Panc1 (cell line): ENCODE results near the gene NBL1. TPM values are rescaled to one million over a fixed set of nuclear protein-coding genes. Genes with fewer than 3 reads are reported as not detected.

Experiments
- ATAC-seq: fragments of 200-7000 bp; cut with Tn5 transposase; 2 replicates; pipeline ENCODE4 v1.9.1; 2020; ENCODE audit warnings: mild to moderate bottlenecking, moderate library complexity
- BruUV-seq: library from RNA; stranded (reverse); fragments of 400-500 nt; replicated peaks from 2 replicates; lab custom pipeline; 2021; lab: Mats Ljungman, UMichigan
- CTCF ChIA-PET: fragments of 300-600 bp; sonication (Branson Sonifier 250); formaldehyde crosslinking; loops from one replicate; lab custom pipeline; 2022; ENCODE audit warnings: antibody characterized with exemption; lab: Charles Lee
- POLR2A ChIA-PET: fragments of 300-600 bp; sonication (Branson Sonifier 250); formaldehyde crosslinking; loops from one replicate; lab custom pipeline; 2022; ENCODE audit warnings: antibody characterized with exemption; lab: Charles Lee
- DNase-seq: peaks from one replicate; pipeline ENCODE4 v3.0.0-alpha.2; 2010; ENCODE audit warnings: low read depth, low spot score
- H3K27ac ChIP-seq: 2 replicates; pipeline ENCODE4 v1.5.1; 2011; ENCODE audit warnings: mild to moderate bottlenecking, low read length, inconsistent platforms
- H3K27me3 ChIP-seq: fragments of 200-500 bp; sonication (Bioruptor generic); 2 replicates; pipeline ENCODE4 v1.6.0; 2014; ENCODE audit warnings: low read length, inconsistent platforms; ENCODE audit not compliant: control insufficient read depth, insufficient read depth
- H3K36me3 ChIP-seq: fragments of 200-500 bp; sonication (Bioruptor generic); 2 replicates; pipeline ENCODE4 v1.5.1; 2014; ENCODE audit warnings: inconsistent platforms, mild to moderate bottlenecking, low read length, moderate library complexity; ENCODE audit not compliant: control insufficient read depth, insufficient read depth
- H3K4me1 ChIP-seq: 2 replicates; pipeline ENCODE4 v1.5.1; 2011; ENCODE audit warnings: inconsistent platforms, mild to moderate bottlenecking, low read length, moderate library complexity; ENCODE audit not compliant: control insufficient read depth, insufficient read depth
- H3K4me3 ChIP-seq, 2 experiments: 2 replicates each; pipeline ENCODE4 v1.5.1; 2011 to 2012; ENCODE audit warnings: low read depth in 2 of 2, low read length in 2 of 2, mild to moderate bottlenecking in 2 of 2, inconsistent platforms in 1 of 2, moderate library complexity in 1 of 2
- H3K9me3 ChIP-seq: fragments of 200-500 bp; sonication (Bioruptor generic); 2 replicates; pipeline ENCODE4 v1.5.1; 2014; ENCODE audit warnings: low read depth, mild to moderate bottlenecking, inconsistent platforms, low read length, moderate library complexity; ENCODE audit not compliant: control insufficient read depth, insufficient read depth
- CTCF ChIP-seq: fragments of 450-650 bp; IDR thresholded peaks from 2 replicates; pipeline ENCODE4 v1.5.1; 2017; ENCODE audit warnings: mild to moderate bottlenecking
- POLR2AphosphoS5 ChIP-seq: IDR thresholded peaks from 2 replicates; pipeline ENCODE4 v1.6.1; 2012; ENCODE audit warnings: mild to moderate bottlenecking, low read depth, low read length, moderate library complexity
- REST ChIP-seq, 2 experiments: IDR thresholded peaks; 2 replicates each; pipeline ENCODE4 v1.6.1; 2011 to 2012; ENCODE audit warnings: low read depth in 2 of 2, control low read depth in 1 of 2, low read length in 1 of 2, mild to moderate bottlenecking in 1 of 2, moderate library complexity in 1 of 2; ENCODE audit not compliant: insufficient read depth in 1 of 2
- SIN3A ChIP-seq: IDR thresholded peaks from 2 replicates; pipeline ENCODE4 v1.6.1; 2012; ENCODE audit warnings: low read depth, mild to moderate bottlenecking, low read length, moderate library complexity, borderline replicate concordance; ENCODE audit not compliant: insufficient read depth
- TCF7L2 ChIP-seq: IDR thresholded peaks from 2 replicates; pipeline ENCODE4 v1.6.1; 2011; ENCODE audit warnings: mild to moderate bottlenecking, low read depth, low read length, inconsistent platforms
- in situ Hi-C: cut with HindIII; loops from 2 replicates; pipeline ENCODE4 v1.10.0; 2016; ENCODE audit warnings: low sequenced_read_pairs, low pct_unique_long_range_greater_than_20kb
- intact Hi-C: fragments of 100-400 bp; cut with micrococcal nuclease; formaldehyde crosslinking; loops from one replicate; pipeline ENCODE4 v1.10.0; 2022; ENCODE audit not compliant: unreplicated experiment
- total RNA-seq: library from RNA; stranded (reverse); gene quantifications from one replicate; pipeline ENCODE4 v1.2.1, GENCODE V29; 2021; ENCODE audit not compliant: unreplicated experiment

Gene NBL1
- total RNA-seq, 1 experiment from 2014 or later = 191 TPM

- ATAC-seq = no peak
These were observed 31.6 kb upstream of the NBL1 start for GRCh38 chr1:19612530-19612929.

GRCh38 chr1:19613171-19613703 is 30.9 kb upstream of the NBL1 start:
- no peak overlapping the region for H3K27ac ChIP-seq
- POLR2A ChIA-PET = interaction anchor here (0.7 kb wide), 1 partner anchor 13 kb away, joined by 3 read pairs; no protein-coding TSS in a partner anchor
- H3K4me3 ChIP-seq = no peak overlapping the region
- no TSS peak for BruUV-seq
- H3K27me3 ChIP-seq = no peaks in the 10 kb centered on the region
- H3K9me3 ChIP-seq = no peaks in the 10 kb centered on the region
- DNase-seq (no peak), ATAC-seq (no peak; the same call in 1 of the 2 replicates)
- in situ Hi-C loops (no loop called here), intact Hi-C loops (no loop called here)
- H3K4me1 ChIP-seq = peaks cover 18% of the 10 kb centered on the region
- TF ChIP-seq TCF7L2 = no peak
- no peak for TF ChIP-seq POLR2AphosphoS5
- TF ChIP-seq REST (IDR thresholded peaks at IDR 0.05; ENCODE audit: insufficient read depth in 1 of 2, low read depth in 2 of 2, low read length in 1 of 2) = no peak
- no peak for TF ChIP-seq CTCF
- no peak for TF ChIP-seq SIN3A
- CTCF ChIA-PET = no interaction called here
- peaks cover 8% of the 10 kb centered on the region; the same call in 1 of the 2 replicates for H3K36me3 ChIP-seq

More at GRCh38 chr1:19612530-19612929, 31.6 kb upstream of the NBL1 start:
- no peak for DNase-seq
- no peak overlapping the region for H3K4me3 ChIP-seq
- POLR2A ChIA-PET = no interaction called here
- peaks cover 6% of the 10 kb centered on the region; the same call in 1 of the 2 replicates for H3K36me3 ChIP-seq
- H3K27me3 ChIP-seq = no peaks in the 10 kb centered on the region
- intact Hi-C loops = no loop called here
- BruUV-seq = no TSS peak
- no peak overlapping the region for H3K27ac ChIP-seq
- peaks cover 18% of the 10 kb centered on the region for H3K4me1 ChIP-seq
- in situ Hi-C loops = no loop called here
- TF ChIP-seq CTCF (no peak), REST (IDR thresholded peaks at IDR 0.05; ENCODE audit: insufficient read depth in 1 of 2, low read depth in 2 of 2, low read length in 1 of 2) (no peak), SIN3A (no peak), POLR2AphosphoS5 (no peak), TCF7L2 (no peak)
- CTCF ChIA-PET = no interaction called here
- no peaks in the 10 kb centered on the region for H3K9me3 ChIP-seq
